Daoy (cell line): ENCODE data around the gene RAET1L. TPM values are rescaled to one million over a fixed set of nuclear protein-coding genes. Genes with fewer than 3 reads are reported as not detected.
"Not testable (repeated sequence)": the region's sequence is repeated elsewhere in the genome, so short reads cannot be mapped to it uniquely, and the experiment has no call there.

ENCODE experiments used
- DNase-seq: peaks from one replicate; pipeline ENCODE4 v3.0.0-alpha.2; 2015; ENCODE audit warnings: low read depth
- total RNA-seq: library from RNA; depleted of rRNA; stranded (reverse); fragments of >200 nt; shearing (Covaris generic); gene quantifications from 2 replicates; pipeline ENCODE4 v1.2.3, GENCODE V29; 2014; rRNA removed

Gene RAET1L, protein sequence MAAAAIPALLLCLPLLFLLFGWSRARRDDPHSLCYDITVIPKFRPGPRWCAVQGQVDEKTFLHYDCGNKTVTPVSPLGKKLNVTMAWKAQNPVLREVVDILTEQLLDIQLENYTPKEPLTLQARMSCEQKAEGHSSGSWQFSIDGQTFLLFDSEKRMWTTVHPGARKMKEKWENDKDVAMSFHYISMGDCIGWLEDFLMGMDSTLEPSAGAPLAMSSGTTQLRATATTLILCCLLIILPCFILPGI
- 0.36 and 1.1 TPM in 2 replicates for total RNA-seq

- DNase-seq, result peak; percentile 86
These were observed at the start of gene RAET1L for GRCh38 chr6:150025201-150025917. Gene RAET1L (minus strand): TSS chr6:150025532. CDS start chr6:150025471, 61 bp downstream.

DNA sequence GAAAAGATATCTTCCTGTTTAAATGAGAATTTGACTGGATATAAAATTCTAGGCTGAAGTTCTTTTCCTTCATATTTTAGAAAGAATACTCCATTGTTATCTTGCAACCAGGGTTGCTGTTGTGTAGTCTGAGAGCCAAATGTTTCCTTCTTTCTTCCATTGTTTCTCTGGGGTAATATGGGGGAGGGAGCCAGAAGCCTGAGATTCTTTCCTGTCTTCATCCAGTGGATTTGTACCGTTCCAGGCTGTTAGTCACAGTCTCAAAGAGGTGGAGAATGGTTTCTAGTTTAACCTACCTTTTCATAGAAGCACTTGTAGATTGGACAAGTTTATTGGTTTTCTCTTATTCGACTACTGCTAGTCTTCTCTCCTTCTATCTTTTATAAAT lies 49.7 kb upstream of the RAET1L start:
- DNase-seq, result no peak

GRCh38 chr6:150074396-150075033 lies 49.2 kb upstream of the RAET1L start:
- not testable (repeated sequence) for DNase-seq

GRCh38 chr6:150072201-150072600 lies 46.9 kb upstream of the RAET1L start:
- DNase-seq, result peak; percentile 96

- no peak for DNase-seq
These were observed 45.0 kb upstream of the RAET1L start for GRCh38 chr6:150070236-150070818.

DNA sequence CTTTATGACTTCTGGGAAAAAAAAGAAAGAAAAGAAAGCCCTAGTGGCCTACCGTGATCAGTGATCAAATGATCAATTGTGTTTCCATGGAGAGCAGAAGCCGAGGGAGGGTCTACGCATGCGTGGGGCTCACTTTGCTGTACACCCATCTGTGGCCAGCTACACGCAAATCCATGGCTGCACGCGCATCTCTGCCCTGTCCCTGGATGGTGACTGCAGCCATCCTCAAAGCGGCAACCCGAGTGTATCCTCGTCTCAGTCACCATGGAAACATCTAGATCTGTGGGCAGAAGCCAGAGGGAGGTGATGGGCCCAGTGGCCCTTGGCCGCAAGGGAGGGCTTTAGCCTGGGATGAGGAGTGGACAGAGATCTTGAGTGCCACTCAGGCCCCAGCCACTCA lies 44.4 kb upstream of the RAET1L start:
- no peak for DNase-seq

- peak; percentile 100 for DNase-seq
These were observed 43.7 kb upstream of the RAET1L start, which contains the start of gene ULBP3 for GRCh38 chr6:150068720-150069648. Gene ULBP3 (minus strand): TSS chr6:150069121. CDS start chr6:150069066, 55 bp downstream.

- DNase-seq, result no peak
These were observed 42.8 kb upstream of the RAET1L start for GRCh38 chr6:150068151-150068550.

- no peak for DNase-seq
These were observed 39.8 kb upstream of the RAET1L start for GRCh38 chr6:150065083-150065482.

- no peak for DNase-seq
These were observed 38.3 kb upstream of the RAET1L start for GRCh38 chr6:150063640-150064039.

GRCh38 chr6:150059973-150060372 lies 34.6 kb upstream of the RAET1L start:
- not testable (repeated sequence) for DNase-seq

DNA sequence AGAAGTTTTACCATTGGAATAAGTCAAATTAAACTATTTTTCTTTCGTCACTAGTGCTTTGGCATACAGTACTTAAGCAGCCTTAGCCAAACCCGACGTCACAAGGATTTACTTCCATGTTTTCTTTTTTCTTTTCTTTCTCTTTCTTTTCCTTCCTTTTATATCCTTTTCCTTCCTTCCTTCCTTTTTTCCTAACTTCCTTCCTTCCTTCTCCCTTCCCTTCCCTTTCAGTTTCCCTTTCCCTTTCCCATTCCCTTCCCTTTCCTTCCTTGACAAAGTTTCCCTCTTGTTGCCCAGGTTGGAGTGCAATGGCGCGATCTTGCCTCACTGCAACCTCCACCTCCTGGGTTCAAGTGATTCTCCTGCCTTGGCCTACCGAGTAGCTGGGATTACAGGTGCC lies 33.7 kb upstream of the RAET1L start:
- DNase-seq, result no peak

GRCh38 chr6:150058231-150058792 lies 33.0 kb upstream of the RAET1L start:
- no peak for DNase-seq

- no peak for DNase-seq
These were observed 32.2 kb upstream of the RAET1L start for GRCh38 chr6:150057501-150057951.

GRCh38 chr6:150056916-150057315 lies 31.6 kb upstream of the RAET1L start:
- no peak for DNase-seq

DNA sequence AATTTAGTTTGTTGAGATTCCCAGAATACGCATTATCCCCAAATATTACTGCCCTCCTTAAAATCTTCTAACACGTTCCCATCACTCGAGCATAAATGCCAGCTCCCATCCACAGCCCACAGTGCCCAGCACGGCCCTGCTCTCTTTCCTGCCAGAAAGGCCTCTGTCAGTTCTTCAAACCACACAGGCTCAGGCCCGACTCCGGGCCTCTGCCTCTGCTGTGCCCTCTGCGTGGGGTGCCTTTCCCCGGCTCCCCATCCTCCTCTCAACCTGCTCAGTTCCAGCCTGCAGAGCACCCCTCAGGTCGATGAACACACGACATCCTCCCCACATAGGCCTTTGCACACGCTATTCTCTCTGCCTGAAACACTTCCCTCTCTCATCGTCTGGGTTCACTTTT lies 30.8 kb upstream of the RAET1L start:
- DNase-seq, result no peak

DNA sequence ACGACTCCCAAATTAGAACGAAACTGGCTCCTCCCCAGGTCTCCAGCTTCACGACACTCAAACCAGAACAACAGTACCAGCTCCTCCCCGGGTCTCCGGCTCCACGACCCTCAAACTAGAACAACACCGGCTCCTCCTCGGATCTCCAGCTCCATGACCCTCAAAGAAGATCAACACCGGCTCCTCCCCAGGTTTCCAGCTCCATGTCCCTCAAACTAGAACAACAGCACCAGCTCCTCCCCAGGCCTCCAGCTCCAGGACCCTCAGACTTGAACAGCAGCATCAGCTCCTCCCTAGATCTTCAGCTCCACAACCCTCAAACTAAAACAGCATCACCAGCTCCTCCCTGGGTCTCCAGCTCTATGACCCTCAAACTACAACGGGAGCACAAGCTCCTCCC lies 29.8 kb upstream of the RAET1L start:
- no peak for DNase-seq

- no peak for DNase-seq
These were observed 28.1 kb upstream of the RAET1L start for GRCh38 chr6:150053450-150053849.

DNA sequence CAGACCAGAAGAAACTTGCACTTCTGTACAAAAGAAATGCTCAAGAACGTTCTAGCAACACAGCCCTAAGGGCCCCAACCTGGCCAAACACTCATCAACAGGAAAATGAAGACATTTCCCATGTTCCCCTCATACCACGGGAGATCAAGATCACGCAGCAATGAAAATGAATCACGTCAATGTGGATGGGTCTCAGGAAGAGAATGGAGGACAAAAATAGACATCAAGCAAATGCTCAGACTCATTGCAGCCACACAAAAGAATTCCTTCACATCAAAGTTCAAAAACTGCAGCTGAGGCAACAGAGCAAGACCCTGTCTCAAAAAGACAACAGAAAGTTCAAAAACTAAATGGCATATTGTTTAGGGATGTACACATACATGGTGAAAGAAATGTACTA lies 25.5 kb upstream of the RAET1L start:
- DNase-seq, result no peak

DNA sequence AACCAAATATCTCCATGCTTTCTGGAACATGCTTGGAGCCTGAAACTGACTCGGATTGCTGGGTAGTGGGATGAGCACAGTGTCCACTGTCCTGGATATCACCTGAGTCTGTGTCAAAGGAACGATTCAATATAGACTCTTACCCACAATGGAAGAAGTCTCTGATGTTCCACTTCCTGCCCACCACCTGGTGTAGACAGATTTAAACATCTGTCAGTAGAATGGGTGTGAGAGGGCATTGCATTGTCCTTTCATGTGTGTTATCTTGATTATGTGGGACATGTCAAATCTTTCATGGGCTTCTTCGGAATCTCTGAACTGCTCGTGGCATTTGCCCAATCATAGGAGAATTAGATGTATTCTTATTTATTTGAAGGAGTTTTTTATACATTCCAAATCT lies 22.8 kb upstream of the RAET1L start:
- no peak for DNase-seq

- DNase-seq, result no peak
These were observed 21.6 kb upstream of the RAET1L start for GRCh38 chr6:150046943-150047342.
